Activated T-cell treated with anti-CD3 and anti-CD28 coated beads for 1 hour (primary cell): Measurements from ENCODE around the gene AP3M1.

Experiments
- DNase-seq: peaks from one replicate; pipeline ENCODE4 v3.0.0-alpha.2; 2020; ENCODE audit warnings: low read depth

Gene AP3M1

DNA sequence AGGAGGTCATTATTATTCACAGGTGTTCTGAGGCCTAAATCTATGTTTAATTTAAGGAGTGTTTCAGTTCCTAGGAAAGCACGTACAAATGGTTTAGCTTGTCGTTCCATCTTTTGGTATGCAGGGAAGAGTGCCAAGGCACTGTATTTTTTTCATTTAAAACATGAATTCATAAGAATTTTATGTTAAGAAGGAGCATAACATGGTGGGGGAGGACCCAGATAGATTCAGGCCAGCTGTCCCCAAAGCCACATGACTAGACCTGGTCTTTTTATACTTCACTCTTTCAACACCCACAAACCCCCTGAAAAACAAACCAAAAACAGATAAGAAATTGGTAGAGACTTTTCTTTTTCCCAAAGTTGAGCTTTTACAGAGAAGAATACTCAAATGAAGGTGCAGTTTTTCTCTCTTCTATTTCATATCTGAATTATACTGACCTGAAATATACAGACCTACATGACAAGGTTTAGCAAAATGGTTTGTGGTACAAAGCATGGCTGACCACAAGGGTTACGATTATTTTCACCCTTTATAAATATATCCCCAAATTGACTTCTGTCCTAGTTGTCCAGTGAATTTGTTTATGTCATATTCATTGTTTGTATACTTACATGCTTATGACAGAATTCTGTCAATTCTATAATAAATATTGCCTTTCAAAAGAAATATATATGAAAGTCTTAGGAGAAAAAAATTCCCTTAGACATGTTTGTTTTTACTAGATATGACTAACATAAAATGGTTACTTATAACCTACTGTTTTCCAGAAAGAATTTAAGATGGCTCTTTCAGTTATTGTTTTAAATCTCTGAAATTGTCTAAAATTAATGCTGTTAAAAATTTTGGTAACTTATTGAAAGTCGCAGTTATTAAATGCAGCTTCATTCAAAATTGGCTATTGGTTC, 71.3 kb downstream of the AP3M1 start:
- no peak for DNase-seq

DNA sequence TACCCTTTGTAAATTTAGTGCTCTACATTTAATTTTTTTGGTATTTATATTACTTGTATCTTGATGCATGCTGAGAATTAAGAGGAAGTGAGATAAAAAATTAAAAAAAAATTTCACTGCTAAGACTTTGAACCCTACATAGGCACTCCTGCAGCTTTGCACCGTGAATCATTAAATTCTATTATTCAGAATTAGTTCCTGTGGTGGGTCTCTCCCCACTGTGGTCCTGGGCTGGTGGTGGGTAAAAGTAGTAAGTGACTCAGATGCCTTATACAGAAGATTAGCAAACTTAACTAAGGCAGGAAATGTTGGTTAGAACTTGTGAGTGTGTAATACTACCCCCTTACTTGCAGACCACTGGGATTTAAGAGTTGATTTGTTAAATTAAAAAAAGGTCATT, 72.6 kb downstream of the AP3M1 start:
- DNase-seq: no peak

DNA sequence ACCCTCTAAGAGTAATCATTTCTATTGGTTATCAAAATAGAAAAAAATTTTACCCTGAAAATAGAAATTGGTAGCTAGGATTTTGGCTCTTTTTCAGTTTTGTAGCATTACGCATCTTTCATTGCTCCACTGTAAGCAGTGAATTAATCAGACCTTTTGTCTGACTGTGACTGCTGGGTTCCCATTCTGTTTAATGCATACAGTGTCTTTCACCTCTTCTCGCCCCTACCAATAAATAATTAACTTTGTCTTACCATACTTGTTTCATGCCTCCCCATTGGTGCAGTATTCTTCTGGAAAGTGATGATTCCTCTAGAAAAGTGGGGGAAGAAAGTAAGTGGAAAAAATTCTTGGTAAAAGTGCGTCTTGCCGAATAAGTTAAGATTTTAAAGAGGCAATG, 73.2 kb downstream of the AP3M1 start:
- no peak for DNase-seq

DNA sequence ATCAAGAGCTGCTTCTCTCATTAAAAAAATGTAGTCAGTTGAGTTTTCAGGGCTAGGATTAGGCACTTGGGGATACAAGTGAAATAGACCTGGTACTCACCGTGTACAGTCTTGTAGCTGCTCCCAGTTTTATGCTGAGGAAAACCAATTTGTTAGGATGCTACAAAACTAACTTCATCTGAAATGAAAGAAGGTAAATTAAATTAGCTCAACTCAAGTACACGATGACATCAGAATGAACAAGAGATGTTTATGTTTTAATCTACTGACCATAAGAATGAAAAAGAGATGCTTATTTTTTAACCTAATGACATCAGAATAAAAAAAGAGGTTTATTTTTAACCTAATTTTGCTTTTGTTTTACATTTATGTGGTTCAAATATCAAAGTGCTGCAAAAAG, 73.7 kb downstream of the AP3M1 start:
- no peak for DNase-seq

DNA sequence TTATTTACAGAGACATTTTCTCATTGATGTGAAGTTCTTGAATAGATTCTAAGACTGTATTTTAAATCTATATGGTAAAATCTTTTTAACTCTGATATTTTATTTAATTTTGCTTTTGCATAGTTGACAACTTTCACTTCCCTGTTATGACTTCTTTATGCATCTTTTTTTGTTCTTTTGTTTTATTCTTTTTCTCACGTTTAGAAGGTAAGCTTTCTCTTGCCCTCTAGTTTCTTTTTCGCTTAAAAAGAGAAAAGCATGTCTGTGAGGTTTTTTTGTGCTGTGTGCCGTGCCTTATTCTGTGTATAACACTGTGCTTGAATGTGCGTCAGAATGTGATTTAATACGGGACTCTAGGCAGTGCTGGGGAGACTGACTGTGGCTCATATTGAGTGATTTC, 74.7 kb downstream of the AP3M1 start:
- DNase-seq: no peak

DNA sequence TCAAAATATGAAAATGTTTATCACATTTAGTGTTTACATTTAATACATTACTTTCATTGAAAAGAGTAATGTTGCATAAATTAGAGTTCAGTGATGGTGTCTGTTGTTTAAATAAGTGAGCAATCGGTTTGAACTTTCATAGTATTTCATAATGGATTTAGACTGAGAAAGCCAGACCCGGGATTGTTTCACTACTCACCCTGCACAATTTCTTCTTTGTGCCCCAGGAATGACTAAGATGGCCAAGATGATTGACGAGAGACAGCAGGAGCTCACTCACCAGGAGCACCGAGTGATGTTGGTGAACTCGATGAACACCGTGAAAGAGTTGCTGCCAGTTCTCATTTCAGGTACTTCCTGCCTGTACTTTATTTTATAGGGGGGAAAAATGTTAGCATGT, 78.1 kb downstream of the AP3M1 start:
- DNase-seq: no peak

DNA sequence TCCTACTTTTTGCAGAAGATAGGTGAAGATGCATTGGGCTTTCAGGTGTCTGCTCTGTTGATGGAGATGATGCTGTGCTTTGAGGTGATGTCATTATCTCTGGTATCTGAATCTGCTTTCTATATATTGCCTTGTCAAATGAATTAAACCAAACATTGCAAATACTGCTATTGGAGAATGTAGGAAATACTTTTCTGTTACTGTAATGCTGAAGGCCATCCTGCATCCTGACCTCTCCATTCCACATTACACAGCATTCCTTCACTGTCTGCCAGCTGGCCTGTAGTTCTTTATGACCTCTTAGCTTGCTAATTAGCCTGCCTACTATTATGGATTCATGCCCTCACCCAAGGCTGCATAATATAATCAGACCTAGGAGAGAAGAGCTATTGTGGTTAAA, 79.5 kb downstream of the AP3M1 start:
- no peak for DNase-seq
